ENCODE data around the gene CLCNKA.
A peak's percentile ranks its signal among the peaks of the same experiment; 100 is the strongest.
"Not testable (repeated sequence)": the region's sequence is repeated elsewhere in the genome, so short reads cannot be mapped to it uniquely, and the experiment has no call there.

Gene CLCNKA

DNA sequence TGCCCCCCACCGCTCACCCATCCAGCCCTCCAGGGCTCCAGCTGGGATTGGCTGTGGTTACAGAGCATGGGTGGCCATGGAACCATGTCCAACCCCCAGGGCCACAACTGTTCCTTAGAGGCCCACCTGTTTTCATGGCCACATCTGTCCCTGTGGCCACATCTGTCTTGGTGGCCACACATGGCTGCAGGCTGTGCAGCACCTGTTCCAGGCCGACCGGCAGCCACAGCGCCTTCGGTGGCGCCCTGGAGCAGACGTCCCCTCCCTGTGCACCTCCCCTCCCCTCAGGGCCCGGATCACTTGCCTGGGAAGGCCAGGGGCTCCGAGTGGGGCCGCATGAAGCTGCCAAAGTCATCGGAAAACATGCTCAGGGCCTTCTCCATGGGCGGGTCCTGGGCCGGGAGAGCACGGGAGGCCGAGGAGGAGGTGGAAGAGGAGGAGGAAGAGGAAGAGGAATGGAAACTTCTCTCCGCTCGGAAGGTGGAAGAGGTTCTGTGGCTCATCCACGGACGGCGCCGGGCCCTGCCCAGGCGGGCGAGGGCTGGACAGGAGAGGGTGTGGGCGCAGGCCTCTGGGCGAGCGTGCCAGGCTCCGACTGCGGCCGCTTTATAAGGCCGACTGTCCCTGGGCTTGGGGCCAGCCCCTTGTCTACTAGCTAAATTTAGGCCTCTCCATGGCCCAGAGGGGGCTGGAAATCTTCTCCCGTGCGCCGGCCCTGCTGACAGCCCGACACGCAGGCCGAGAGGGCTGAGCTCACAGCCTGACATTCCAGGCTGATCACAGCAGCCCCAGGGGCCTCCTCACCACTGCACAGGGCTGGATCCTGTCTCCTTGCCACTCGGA, 4.2 kb upstream of the CLCNKA start, which contains the start of gene HSPB7:
Gene HSPB7 (minus strand): TSS at position 583 of the 843 bp plus-strand sequence. CDS start 80 bp downstream, at position 503.
- DNase-seq: peak; percentile 76

- DNase-seq: no peak
Observed at GRCh38 chr1:16018308-16018707, 3.5 kb upstream of the CLCNKA start.

DNA sequence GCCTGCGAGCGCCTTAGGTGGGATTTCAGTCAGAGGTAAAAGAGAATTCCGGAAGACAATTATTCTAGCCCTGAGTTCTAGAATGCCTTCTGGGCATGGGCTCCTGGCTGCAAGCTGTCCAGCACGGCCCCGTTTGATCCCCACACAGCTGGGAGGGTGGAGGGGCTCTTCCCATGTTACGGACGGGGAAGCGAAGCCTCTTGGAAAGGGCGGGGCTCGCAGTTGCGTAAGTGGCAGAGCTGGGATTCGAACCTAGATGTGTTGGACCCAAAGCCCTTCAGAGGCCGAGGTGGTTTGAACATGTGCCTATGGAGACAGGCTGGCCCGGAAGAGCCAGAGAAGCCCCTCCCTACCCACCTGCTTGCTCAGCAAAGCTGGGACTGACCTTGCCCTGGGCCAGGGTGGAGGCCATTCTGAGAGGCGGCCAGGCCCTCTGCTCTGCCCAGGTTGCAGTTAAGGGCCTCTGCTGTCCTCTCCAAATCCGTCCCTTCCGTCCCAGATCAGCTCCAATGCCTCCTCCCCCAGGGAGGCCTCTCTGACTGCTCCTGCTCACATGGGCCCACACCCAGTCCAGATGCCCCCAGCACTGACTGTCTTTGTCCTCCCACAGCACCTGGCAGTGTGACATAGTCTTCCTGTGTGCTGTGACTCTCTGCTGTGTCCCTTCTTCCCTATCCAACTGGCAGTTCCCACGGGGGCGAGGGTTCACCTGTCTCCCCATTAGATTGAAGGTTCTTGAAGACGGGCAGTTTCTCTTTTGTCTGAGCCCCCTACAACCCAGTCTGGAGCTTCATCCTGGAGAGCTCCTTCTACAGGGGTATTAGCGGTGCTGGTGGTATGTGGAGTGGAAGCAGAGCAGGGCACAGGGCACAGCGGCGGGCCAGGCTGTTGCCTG, 2.8 kb upstream of the CLCNKA start:
- DNase-seq: peak; percentile 32

GRCh38 chr1:16019644-16020277, 2.1 kb upstream of the CLCNKA start:
- DNase-seq: no peak

GRCh38 chr1:16020325-16020724, 1.5 kb upstream of the CLCNKA start:
- no peak for DNase-seq

- DNase-seq: not testable (repeated sequence)
Observed at GRCh38 chr1:16020878-16021277, 958 bp upstream of the CLCNKA start.

GRCh38 chr1:16022393-16022792, 557 bp downstream of the CLCNKA start:
- DNase-seq: no peak

DNA sequence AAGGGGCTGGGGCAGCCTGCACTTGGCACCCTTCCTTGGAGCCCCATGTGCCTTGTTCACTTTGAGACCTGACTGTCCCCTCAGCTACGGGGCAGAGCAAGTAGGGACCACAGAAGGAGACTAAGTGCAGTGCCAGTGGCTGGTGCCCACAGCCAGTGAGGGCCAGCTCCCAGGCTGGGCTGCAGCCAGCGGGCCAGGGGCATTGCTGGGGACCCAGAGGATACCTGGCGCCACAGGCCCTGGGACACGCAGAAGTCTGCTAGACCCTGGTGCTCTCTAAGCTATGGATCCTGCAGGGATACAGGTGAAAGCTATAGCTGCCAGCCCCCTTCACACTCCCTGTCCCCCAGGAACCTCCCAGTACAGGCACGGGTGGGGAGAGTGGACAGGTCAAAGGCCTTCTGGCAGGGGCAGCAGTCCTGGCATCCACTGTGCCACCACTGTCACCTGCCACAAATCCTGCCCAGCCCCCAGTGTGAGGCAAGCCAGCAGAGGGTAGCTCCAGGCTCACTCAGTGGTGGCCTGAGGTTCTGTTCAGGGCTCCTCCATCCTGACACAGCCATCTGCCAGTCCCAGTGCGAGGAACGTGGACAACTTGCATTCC, 1.3 kb downstream of the CLCNKA start:
- DNase-seq: no peak

DNA sequence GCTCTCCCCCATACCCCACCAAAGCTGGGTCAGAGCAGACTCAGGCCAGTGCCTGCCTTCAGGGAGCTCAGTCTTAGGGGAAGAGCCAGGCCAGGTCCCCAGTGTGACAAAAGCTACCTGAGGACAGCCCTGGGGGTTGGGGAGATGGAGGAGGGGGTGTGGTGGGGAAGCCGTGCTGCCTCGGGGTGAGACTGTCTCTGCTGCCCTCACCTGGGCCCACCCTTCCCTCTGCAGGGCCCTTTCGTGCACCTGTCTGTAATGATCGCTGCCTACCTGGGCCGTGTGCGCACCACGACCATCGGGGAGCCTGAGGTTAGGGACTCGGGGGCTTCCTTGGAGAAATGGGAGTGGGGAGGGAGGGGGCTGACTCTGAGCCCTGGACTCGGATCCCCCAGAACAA, 4.5 kb downstream of the CLCNKA start:
- DNase-seq: not testable (repeated sequence)

- DNase-seq: no peak
Observed at GRCh38 chr1:16026723-16027484, 5.1 kb downstream of the CLCNKA start.

DNA sequence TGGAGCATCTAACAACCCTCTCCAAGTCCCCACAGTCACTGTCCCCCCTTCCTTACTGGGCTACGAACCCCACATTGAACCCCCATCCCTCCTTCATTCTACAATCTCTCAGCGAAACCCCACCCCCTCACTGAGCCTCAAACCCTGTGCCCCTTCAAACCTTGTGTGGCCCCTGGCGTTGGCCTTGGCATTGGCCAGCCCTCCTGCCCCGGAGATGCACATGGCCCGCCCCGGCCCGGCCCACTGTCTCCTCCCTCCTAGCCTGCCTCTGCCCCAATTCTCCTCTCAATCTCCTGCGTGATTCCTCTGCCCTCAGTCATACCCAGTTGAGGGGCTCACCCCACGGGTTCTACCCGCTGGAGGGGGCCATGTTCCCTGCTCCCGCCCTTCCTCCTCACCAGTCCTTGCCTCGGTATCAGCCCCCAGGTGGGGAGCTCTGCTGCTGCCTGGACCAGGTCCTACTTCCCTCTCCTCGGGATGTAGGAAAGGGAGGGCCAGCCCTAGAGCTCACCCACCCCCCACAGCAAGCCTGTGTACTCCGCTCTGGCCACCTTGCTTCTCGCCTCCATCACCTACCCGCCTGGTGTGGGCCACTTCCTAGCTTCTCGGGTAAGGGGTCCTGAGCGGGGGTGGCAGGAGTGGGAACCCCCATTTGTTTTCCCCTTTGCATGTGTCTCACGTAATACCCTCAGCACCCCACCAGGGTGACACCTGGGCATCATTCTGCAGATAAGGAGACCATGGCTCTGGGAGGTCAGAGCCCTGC, 6.6 kb downstream of the CLCNKA start:
- DNase-seq: no peak

DNA sequence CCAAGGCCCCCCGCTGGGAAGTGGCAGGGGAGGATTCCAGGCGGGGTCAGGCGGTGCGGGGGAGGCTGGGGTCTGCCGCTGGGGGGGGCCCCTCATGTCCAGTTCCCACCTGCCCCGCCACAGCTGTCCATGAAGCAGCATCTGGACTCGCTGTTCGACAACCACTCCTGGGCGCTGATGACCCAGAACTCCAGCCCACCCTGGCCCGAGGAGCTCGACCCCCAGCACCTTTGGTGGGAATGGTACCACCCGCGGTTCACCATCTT, 7.1 kb downstream of the CLCNKA start:
- not testable (repeated sequence) for DNase-seq

DNA sequence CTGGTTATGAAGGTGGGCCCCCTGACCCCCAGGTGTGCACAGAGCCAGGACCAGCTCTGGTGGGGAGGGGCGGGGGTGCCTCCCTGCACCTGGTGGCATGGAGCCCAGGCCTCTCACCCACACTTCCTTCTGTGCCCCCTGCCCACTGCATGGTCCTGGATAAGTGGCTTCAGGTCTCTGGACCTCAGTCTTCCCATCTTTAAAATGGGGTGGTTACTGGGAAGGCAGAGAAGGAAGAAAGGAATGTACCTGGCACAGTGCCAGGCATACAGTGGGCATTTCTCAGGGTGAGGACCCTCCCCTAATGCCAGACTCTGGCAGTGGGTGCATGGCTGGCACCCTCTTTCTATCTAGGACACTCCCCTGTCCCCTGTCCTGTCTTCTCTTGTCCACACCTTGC, 7.5 kb downstream of the CLCNKA start:
- DNase-seq: no peak

DNA sequence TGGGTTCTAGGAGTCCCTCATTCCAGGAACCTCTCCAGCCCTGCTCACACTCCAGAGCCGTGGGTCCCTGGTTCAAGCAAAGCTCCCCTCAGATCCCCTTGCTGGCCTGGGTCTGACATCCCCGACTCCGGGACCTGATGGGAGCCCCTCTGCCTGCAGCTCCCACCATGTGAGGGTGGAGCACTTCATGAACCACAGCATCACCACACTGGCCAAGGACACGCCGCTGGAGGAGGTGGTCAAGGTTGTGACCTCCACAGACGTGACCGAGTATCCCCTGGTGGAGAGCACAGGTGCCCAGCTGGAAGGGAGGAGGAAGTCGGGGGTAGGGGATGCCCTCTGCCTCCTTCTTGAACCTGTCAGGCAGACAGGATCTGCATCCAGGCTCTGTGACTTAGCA, 9.7 kb downstream of the CLCNKA start:
- DNase-seq: no peak

DNA sequence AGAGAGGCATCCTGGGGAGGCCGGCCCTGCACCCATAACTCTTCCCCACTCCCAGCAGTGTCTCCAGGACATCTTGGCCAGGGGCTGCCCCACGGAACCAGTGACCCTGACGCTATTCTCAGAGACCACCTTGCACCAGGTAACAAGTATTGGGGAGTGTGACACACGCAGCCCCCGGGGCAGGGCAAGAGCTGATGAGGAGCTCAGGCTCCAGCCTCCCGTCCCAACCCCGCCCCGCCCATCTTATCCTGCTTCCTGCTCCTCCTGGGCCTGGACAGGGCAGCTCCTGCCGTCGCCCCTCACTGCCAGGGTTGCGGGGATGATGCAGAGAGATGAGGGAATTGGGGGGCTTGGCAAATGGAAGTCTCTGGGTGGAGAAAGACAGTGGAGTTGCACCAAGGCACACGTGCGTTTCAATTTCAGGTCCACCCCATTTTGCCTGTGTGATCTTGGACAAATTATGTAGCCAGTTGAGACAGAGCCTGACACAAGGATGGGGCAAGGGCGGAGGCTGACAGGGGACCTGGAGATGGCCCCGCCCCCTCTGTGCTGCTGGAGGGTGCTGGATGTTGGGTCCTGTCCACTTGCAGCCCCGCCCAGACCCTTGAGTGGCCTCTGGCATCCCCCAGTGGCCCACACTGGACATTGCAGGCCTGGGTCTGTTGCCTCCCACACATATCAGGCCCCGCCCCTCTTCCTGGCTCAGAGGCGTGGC, 10.7 kb downstream of the CLCNKA start:
- peak; percentile 79 for DNase-seq

DNA sequence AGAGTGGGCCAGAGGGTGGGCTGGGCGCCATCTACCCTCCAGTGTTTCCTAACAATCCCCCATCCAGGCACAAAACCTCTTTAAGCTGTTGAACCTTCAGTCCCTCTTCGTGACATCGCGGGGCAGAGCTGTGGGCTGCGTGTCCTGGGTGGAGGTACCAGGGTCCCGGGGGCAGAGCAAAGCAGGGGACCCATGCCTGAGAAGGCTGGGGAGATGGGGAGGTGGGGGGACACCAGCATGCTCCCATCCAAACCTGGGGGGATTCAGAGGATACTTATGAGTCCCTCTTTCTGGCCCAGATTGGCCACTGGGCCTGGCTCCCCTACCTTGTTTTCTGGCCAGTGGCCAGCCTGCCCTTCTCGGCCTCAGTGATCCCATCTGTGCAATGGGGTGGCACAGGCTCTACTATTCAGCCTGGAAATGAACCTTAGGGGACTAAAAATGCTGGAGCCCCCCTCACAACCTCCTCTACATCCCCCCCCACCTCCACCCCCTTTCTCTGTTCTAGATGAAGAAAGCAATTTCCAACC, 11.3 kb downstream of the CLCNKA start:
- not testable (repeated sequence) for DNase-seq

DNA sequence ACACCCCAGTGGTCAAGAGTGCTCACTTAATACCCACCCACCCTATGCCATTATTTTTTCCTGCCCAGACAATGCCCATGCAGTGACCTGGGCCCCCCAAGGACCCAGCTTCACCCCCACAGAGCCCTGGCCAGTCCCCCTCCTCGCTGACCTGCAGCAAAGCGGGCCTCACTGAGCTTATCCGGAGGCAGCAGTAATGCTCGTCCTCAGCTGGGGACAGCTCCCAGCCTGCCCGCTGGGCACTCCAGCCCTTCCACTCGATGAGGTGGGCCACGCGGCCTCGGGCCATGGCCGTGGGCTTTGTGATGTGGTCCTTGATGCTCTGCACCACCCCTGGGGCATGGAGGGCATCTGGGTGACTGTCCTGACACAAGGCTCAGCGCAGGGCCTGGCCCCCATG, 14.6 kb downstream of the CLCNKA start:
- not testable (repeated sequence) for DNase-seq

DNA sequence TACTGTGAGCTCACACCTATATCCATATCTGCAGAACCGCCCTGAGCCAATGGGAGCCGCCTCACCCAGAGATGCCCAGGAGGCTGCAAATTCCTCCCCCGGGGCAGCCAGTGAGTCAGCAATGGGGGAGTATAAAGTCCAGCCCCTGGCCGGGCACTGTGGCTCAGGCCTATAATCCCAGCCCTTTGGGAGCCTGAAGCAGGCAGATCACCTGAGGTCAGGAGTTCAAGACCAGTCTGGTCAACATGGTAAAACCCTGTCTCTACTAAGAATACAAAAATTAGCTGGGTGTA, 16.7 kb downstream of the CLCNKA start:
- DNase-seq: no peak

- not testable (repeated sequence) for DNase-seq
Observed at GRCh38 chr1:16039871-16040270, 18.0 kb downstream of the CLCNKA start.

GRCh38 chr1:16041200-16041599, 19.4 kb downstream of the CLCNKA start:
- no peak for DNase-seq
